ENCODE data around the gene TBX2.

The TBX2 gene

DNA sequence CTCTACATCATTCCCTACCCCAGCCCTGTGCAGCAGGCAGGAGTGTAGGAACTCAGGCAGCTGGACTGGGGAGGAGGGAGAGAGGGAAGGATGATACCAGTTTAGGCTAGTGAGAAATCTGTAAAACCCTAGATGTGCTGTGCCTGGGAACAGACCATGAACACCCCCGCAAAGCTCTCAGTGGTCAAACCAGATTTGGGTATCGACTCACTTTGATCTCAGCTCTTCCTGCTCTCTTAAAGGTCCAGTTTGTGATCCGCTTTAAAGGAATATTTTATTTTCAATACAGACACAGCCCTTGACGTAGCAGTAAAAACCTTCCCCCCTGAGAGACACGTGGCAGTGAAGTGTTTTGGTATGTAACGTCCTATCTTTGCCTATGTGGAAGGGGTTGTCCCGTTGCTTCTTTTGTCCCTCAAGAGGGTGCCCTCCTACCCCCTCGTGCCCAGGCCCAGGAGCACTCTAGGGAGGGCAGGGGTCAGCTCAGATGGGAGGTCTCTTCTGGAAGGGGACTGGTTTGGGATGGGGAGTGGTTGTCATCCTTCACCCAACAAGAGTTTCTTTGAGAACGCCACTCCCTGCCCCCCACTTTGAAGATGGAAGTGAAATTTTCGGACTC lies 19.3 kb upstream of the TBX2 start:
- TF ChIP-seq, protein P1, sequence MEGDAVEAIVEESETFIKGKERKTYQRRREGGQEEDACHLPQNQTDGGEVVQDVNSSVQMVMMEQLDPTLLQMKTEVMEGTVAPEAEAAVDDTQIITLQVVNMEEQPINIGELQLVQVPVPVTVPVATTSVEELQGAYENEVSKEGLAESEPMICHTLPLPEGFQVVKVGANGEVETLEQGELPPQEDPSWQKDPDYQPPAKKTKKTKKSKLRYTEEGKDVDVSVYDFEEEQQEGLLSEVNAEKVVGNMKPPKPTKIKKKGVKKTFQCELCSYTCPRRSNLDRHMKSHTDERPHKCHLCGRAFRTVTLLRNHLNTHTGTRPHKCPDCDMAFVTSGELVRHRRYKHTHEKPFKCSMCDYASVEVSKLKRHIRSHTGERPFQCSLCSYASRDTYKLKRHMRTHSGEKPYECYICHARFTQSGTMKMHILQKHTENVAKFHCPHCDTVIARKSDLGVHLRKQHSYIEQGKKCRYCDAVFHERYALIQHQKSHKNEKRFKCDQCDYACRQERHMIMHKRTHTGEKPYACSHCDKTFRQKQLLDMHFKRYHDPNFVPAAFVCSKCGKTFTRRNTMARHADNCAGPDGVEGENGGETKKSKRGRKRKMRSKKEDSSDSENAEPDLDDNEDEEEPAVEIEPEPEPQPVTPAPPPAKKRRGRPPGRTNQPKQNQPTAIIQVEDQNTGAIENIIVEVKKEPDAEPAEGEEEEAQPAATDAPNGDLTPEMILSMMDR (conservative IDR thresholded peaks at IDR 0.05; ENCODE audit: low read depth, low read length) = no peak

DNA sequence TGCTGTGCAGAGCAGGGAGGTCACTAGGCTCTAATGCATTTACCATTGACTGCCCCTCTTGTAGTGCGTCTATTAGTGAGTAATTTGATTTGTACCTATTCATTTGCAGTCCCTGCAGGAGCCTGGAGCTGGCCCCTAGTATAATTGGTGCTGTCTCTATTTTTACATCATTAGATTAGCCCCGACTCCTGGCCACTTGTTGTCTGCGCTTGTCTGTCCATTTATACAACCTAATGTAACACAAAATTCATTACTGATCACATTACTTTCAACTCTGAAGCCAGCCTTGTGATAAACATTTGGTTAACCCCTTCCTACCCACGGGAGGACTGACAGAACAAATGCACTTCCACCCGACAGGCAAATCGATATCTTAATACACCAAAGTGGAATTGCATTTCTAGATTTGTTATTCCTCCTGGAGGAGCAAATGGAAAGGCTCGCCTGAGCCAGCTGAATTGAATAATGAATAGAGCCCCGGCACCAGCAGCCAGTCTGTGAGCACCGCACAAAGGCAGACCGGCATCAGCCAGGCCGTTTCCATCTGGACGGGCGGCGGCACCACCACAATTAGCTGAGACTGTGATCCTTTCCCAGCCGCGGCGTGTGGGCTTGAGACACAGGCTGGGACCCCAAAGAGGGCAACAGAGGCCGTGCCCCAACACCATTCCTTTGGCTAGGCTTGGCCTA lies 18.7 kb upstream of the TBX2 start:
- H3K79me2 ChIP-seq (ENCODE audit: insufficient read depth, low read depth) = no peaks in the 10 kb centered on the region
- H2AFZ ChIP-seq (ENCODE audit: low read depth) = no peak overlapping the region

More for the DNA sequence above, 19.3 kb upstream of the TBX2 start:
- Histone ChIP-seq H3K4me1 (ENCODE audit: low read depth, poor library complexity, severe bottlenecking) (no peaks in the 10 kb centered on the region), H3K36me3 (ENCODE audit: insufficient read depth) (no peaks in the 10 kb centered on the region), H3K27me3 (ENCODE audit: insufficient read depth, low read depth) (no peaks in the 10 kb centered on the region), H2AFZ (ENCODE audit: low read depth) (no peak overlapping the region), H3K4me3 (IDR thresholded peaks at IDR 0.05; ENCODE audit: insufficient read depth, low read depth, low read length) (no peak overlapping the region), H3K9ac (no peak overlapping the region), H3K4me2 (no peak overlapping the region), H3K27ac (no peak overlapping the region), H3K79me2 (ENCODE audit: insufficient read depth, low read depth) (no peaks in the 10 kb centered on the region), H4K20me1 (ENCODE audit: insufficient read depth) (no peaks in the 10 kb centered on the region)

DNA sequence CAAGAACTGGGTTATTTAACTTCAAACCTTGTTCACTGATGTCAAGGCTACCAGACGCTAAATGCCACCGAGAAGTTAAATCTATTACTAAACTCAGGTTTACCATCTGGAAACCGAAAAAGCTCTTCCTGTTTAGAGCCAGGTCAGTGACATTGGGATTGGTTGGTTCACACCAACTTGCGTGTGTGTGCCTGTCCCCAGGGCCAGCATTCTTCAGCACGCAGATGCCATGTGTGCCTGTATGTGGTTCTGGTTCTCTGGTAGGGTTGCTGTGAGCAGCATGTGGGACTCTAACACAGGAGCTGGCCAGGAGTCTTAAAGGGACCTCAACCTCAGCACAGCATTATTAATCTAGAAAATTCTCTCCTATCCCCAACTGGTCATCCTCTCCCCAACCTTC lies 18.1 kb upstream of the TBX2 start:
- no peaks in the 10 kb centered on the region for H3K27me3 ChIP-seq (ENCODE audit: insufficient read depth, low read depth)
- H3K36me3 ChIP-seq (ENCODE audit: insufficient read depth) = no peaks in the 10 kb centered on the region
- H3K4me3 ChIP-seq (IDR thresholded peaks at IDR 0.05; ENCODE audit: insufficient read depth, low read depth, low read length) = no peak overlapping the region
- H3K4me2 ChIP-seq = no peak overlapping the region
- H4K20me1 ChIP-seq (ENCODE audit: insufficient read depth) = no peaks in the 10 kb centered on the region
- no peak overlapping the region for H3K27ac ChIP-seq
- TF ChIP-seq, protein P1 (conservative IDR thresholded peaks at IDR 0.05; ENCODE audit: low read depth, low read length) = no peak
- no peak overlapping the region for H3K9ac ChIP-seq
- H3K79me2 ChIP-seq (ENCODE audit: insufficient read depth, low read depth) = no peaks in the 10 kb centered on the region
- H2AFZ ChIP-seq (ENCODE audit: low read depth) = no peak overlapping the region
- H3K4me1 ChIP-seq (ENCODE audit: low read depth, poor library complexity, severe bottlenecking) = no peaks in the 10 kb centered on the region

More for the DNA sequence above, 18.7 kb upstream of the TBX2 start:
- Histone ChIP-seq H3K9ac (no peak overlapping the region), H3K36me3 (ENCODE audit: insufficient read depth) (no peaks in the 10 kb centered on the region), H3K27ac (no peak overlapping the region), H4K20me1 (ENCODE audit: insufficient read depth) (no peaks in the 10 kb centered on the region), H3K4me3 (IDR thresholded peaks at IDR 0.05; ENCODE audit: insufficient read depth, low read depth, low read length) (no peak overlapping the region), H3K4me2 (no peak overlapping the region), H3K27me3 (ENCODE audit: insufficient read depth, low read depth) (no peaks in the 10 kb centered on the region), H3K4me1 (ENCODE audit: low read depth, poor library complexity, severe bottlenecking) (no peaks in the 10 kb centered on the region)
- TF ChIP-seq, protein P1 (conservative IDR thresholded peaks at IDR 0.05; ENCODE audit: low read depth, low read length) = no peak

DNA sequence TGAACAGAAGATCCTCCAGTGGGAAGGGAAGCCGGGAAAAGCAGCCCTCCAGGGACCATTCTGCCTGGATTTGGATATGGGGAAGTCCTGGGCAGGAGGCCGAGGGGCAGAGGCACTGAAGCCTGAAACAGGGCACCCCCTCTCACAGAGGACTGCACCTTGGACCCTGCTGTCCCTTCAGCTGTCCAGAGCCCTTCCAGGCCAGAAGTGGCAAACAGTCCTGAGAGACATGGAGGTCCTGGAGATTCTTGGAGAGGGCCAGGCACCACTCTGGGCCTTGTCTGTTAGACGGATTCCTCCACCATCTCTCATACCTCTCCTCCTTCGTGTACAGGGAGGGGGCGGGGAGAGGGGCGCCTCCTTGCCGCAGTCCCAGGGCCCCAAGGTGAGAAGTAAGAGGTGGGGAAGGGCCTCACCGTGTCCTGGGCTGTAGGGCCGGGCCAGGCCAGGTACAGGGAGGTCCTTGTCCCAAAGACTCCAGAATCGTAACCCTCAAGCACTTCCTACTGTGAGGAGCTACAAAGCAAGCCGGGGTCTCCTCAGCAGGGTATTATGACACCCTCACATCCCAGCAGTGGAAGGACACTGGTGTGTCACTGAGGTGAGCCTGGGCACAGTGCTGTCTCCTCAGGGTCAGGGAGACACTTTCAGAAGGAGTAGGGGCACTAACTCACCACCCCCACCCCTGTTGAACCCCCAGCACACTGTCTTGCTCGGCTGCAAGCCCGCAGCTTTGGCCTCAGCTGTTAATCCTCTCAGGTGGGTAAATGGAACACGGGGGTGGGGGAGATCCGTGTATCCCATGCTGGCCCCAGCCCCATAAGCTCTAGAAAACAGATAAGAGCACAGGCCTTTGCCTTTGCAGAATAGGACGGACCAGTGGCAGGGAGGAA lies 16.6 kb upstream of the TBX2 start:
- H3K4me1 ChIP-seq (ENCODE audit: low read depth, poor library complexity, severe bottlenecking) = no peaks in the 10 kb centered on the region

More for the DNA sequence above, 16.6 kb upstream of the TBX2 start:
- Histone ChIP-seq H3K27me3 (ENCODE audit: insufficient read depth, low read depth) (no peaks in the 10 kb centered on the region), H3K36me3 (ENCODE audit: insufficient read depth) (no peaks in the 10 kb centered on the region), H3K4me2 (no peak overlapping the region), H4K20me1 (ENCODE audit: insufficient read depth) (no peaks in the 10 kb centered on the region), H3K4me3 (IDR thresholded peaks at IDR 0.05; ENCODE audit: insufficient read depth, low read depth, low read length) (no peak overlapping the region), H3K27ac (no peak overlapping the region), H2AFZ (ENCODE audit: low read depth) (no peak overlapping the region), H3K79me2 (ENCODE audit: insufficient read depth, low read depth) (no peaks in the 10 kb centered on the region), H3K9ac (no peak overlapping the region)
- TF ChIP-seq, protein P1 (conservative IDR thresholded peaks at IDR 0.05; ENCODE audit: low read depth, low read length) = no peak
